Suprapubic skin (tissue), 4 donors: ENCODE data around the gene AKR1A1.

Source experiments
- EP300 ChIP-seq: sonication (generic); formaldehyde crosslinking; IDR thresholded peaks from one replicate; pipeline ENCODE4 v1.6.1; 2017; ENCODE audit warnings: antibody characterized with exemption
- POLR2A ChIP-seq, 2 donors: fragments of 450-650 bp; IDR thresholded peaks; one replicate each; pipeline ENCODE4 v1.6.1; 2017; ENCODE audit warnings: antibody characterized with exemption in 2 of 2, mild to moderate bottlenecking in 2 of 2, moderate library complexity in 2 of 2
- POLR2AphosphoS5 ChIP-seq, 3 donors: sonication (generic); formaldehyde crosslinking; IDR thresholded peaks; one replicate each; pipeline ENCODE4 v1.6.1; 2017; ENCODE audit warnings: antibody characterized with exemption in 3 of 3
- TF ChIP-seq, protein P1 (sequence below), 2 donors: fragments of 200-600 bp in 1 of 2; fragments of 450-650 bp in 1 of 2; sonication (generic) in 1 of 2; IDR thresholded peaks; one replicate each; pipeline ENCODE4 v1.5.1; 2016 to 2019; ENCODE audit warnings: antibody characterized with exemption in 2 of 2, mild to moderate bottlenecking in 1 of 2, moderate library complexity in 1 of 2

GRCh38 chr1:45510972-45511527, 39.6 kb upstream of the AKR1A1 start:
- TF ChIP-seq POLR2A (IDR thresholded peaks at IDR 0.05): no peak
- TF ChIP-seq, protein P1, sequence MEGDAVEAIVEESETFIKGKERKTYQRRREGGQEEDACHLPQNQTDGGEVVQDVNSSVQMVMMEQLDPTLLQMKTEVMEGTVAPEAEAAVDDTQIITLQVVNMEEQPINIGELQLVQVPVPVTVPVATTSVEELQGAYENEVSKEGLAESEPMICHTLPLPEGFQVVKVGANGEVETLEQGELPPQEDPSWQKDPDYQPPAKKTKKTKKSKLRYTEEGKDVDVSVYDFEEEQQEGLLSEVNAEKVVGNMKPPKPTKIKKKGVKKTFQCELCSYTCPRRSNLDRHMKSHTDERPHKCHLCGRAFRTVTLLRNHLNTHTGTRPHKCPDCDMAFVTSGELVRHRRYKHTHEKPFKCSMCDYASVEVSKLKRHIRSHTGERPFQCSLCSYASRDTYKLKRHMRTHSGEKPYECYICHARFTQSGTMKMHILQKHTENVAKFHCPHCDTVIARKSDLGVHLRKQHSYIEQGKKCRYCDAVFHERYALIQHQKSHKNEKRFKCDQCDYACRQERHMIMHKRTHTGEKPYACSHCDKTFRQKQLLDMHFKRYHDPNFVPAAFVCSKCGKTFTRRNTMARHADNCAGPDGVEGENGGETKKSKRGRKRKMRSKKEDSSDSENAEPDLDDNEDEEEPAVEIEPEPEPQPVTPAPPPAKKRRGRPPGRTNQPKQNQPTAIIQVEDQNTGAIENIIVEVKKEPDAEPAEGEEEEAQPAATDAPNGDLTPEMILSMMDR (IDR thresholded peaks at IDR 0.05): no peak
- TF ChIP-seq EP300: no peak
- no peak for TF ChIP-seq POLR2AphosphoS5 (IDR thresholded peaks at IDR 0.05)
